Inflammatory macrophage (primary cell): ENCODE data around the gene ZNF567.
A peak's percentile ranks its signal among the peaks of the same experiment; 100 is the strongest.
"Not testable (repeated sequence)": the region's sequence is repeated elsewhere in the genome, so short reads cannot be mapped to it uniquely, and the experiment has no call there.

Experiments used
- DNase-seq, 2 donors: peaks; one replicate each; pipeline ENCODE4 v3.0.0-alpha.2; 2020 to 2022
- total RNA-seq, 18 experiments: gene quantifications; one replicate each; lab custom pipeline; 2026; ENCODE audit warnings: mixed read lengths in 6 of 18, inconsistent platforms in 2 of 18; lab: John Stamatoyannopoulos, UW

The ZNF567 gene
- total RNA-seq: 1.3 to 11.8 (median 6.2) reads per million in 18 experiments

DNA sequence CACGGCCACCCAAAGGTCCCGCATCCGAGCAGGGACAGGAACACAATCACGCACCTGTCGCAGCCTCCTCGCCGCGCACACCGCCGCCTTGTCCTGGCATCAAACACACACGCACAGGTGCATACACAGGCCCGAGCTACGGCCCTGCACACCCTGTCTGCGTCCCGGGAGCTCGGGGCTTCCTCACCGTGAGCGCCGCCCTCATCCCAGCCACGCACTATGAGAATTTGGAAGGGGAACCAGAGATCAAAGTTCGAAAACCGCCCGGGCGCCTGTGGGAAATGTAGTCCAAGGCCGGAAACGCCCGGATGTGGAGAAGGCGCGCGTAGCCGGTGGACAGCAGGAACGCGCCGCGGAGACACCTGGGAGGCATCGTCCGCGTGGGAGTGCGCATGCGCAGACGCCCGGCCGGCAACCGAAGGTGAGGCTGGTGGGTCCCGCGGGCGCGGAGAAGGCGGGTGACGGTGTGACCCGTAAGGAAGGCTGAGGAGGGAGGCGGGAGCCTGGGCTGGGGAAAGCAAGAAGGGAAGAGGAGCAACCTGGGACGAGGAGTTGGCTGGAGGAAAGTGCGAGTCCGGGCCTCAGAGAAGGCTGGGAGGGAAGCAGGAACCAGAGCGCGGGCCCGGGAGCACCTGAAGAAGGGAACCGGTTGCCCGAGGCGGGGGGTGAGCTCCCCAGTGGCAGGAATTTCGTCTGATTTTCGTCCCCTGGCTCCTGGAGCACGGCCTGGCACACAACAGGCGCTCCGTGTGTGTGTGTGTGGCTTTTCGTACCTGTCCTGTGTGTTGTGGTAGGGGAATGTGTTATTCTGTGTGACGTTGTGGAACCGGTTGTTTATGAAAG is at the start of gene ZNF567:
Gene ZNF567 (plus strand): TSS at position 399 of the 843 bp plus-strand sequence. CDS start 7,256 bp downstream, outside the sequence.
- peak; percentile 97 to 98 for DNase-seq

DNA sequence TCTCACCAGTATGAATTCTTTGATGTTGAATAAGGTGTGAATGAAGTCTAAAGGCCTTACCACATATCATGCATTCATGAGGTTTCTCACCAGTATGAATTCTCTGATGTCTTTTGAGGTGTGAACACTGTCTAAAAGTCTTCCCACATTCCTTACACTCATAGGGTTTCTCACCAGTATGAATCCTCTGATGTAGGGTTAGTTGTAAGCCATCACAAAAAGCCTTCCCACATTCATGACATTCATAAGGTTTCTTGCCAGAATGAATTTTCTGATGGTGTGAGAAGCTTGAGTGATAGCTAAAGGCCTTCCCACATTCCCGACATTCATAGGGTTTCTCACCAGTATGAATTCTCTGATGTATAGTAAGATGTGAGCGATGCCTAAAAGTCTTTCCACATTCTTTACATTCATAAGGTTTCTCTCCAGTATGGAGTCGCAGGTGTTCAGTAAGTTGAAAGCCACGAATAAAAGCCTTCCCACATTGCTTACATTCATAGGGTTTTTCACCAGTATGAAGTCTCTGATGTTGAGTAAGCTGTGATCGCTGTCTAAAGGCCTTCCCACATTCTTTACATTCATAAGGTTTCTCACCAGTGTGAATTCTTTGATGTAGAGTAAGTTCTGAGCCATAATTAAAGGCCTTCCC is 48.4 kb upstream of the ZNF567 start:
- DNase-seq: no peak

DNA sequence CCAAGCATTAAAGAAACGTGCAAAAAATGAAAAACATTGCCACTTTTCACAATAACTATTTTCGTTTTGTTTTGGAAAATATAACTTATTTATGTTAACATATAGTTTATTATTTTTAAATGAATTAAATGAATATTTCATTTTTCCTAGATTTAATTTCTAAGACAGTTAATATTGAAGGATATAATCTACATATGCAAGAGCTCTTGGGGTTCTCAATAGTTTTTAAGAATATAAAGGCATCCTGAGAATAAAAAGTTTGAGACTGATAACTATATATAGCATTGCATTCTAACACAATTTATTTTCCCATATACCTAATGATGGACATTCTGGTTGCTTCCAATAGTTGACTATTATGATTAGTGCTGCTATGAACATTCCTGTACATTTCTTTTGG is 40.7 kb upstream of the ZNF567 start:
- no peak for DNase-seq

DNA sequence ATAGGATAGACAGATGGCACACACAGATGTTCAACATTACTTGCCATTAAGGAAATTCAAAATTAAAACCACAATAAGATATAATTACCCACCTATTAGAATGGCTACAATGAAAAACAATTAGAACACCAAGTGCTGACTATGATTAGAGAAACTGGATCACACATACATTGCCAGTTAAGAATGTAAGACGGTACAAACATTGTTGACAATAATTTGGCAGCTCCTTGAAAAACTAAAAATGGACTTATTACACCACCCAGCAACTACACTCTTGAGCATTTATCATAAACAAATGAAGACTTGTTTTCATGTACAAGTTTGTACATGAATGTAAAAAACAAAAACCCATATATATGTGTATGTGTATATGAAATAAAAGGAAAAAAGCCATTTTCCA is 34.5 kb upstream of the ZNF567 start:
- DNase-seq: no peak

DNA sequence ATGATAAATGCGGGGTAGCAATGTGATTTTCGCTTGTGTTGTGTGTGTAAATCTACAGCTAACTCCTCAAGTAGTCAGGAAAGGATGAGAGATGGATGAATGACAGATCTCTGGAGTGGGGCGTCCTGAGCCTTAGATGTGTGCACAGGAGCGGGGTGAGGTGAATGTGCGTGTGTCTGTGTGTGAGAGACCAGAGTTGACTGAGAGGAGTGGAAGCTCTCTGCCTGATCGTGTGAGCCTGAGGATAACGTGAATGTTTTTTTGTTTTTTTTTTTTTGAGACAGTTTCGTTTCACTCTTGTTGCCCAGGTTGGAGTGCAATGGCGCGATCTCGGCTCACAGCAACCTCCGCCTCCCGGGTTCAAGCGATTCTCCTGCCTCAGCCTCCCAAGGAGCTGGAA is 21.6 kb upstream of the ZNF567 start:
- DNase-seq: no peak

DNA sequence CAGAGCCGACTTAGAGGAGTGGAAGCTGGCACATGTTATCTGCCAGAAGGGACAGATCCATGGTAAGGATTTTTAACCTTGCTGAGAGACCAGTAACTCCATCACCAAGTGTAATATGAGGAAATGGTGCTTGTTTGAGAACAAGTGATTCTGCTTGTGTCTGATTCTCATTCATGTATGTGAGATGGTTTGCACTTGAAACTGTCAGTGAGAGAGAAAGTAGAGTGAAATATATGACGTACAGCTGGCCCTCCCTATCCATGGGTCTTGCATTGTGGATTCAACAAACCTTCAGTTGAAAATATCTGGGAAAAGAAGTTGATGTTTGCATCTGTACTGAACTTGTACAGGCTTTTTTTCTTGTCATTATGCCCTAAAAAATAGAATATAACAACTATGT is 18.8 kb upstream of the ZNF567 start:
- no peak for DNase-seq

DNA sequence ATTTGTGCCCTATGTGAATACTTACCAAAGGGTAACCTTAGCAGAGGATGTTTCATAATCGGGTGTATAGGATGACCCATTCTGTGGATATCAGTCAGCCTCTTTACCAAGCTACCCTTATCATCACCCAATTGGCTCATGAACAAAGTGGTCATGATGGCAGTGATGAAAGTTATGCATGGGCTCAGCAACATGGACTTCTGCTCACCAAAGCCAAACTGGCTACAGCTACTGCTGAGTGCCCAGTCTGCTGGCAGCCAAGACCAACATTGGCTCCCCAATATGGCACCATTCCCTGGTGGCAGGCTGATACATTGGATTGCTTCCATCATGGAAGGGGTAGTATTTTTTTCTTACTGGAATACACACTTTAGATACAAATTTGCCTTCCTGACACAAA is 15.0 kb upstream of the ZNF567 start:
- DNase-seq: no peak

DNA sequence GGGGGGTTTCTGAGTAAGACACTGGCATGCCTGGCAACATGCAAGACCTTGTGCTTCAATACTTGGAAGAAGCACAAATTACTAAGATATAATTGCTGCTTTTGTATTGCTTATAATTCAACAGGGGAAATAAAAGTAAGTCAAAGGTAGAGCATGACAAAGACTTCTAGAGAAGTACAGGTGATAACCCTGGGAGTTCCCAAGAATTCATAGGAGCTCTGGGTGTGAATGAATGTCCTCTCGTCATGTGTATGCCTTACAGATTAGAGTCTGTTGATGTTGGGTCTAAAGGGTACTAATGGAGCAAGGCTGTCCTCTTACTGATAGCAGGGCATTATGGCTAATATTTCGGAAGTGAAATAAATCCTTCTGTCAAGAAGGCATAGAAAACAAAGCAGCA is 13.2 kb upstream of the ZNF567 start:
- DNase-seq: no peak

DNA sequence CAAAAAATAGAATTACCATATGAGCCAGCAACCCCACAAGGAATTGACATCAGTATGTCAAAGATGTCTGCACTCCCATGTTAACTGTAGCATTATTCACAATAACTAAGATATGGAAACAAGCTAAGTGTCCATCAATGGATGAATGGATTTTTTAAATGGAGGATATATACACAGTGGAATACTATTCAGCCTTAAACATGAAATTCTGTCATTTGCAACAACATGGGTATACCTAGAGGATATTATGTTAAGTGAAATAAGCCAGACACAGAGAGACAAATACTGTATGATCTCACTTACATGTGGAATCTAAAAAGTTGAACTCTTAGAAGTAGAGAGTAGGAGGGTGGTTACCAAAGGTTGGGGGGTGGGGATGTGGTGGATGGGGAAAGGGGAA is 8.0 kb upstream of the ZNF567 start:
- DNase-seq: no peak

DNA sequence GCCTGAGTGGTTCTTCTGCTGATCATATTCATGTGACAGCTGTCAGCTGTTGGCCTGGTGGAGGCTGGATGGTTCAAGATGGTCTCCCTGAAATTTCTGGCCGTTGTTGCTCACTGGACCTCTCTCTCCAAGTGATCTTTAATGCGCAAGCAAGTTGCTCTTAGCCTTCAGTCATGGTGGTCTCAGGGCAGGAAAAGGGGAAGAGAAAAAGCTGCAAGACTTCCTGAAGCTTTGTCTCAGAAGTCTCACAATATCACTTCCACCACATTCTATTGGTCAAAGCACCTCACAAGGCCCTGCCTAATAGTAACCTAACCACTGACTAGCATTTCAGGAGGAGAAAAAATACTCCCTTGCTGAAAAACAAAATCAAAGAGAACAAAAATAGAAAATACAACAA is 1.6 kb upstream of the ZNF567 start:
- DNase-seq: no peak

DNA sequence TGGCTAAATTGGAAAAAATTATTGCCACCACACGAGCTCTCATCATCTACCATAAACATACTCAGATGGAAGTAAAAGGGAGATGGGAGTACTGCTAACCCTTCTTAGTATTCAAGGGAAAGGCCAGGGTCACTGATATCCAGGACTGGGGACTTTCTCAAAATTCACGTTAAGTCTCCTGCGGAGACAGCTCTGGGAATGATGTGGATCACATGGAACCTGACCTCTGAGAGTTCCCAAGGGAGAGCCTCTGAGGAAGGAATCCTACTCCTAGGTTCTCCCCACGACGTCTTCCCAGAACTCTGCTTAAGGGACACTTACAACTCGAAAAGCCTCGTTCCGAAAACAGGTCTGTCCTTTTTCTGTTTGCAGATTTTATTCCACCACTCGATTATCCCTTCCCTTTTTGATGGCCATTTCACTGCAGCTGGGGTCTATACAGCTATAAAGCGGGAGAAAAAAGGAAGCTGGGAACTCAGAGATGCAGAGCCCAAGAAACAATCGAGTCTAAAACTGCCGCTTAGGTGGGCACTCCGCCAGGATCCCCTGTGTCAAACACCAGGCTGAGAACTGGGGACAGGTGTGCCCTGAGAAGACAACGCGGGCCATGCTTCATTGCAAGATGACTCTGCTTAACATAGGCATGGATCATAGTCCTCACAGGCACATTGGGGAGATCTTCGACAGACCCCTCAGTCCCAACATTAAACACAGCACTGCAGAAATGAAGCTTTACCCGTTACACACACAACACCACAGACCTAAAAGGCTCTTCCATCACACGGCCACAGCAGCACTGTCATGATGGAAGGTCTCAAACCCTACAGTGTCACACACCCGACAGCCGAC is 823 bp upstream of the ZNF567 start:
- DNase-seq: peak in 1 of 2 donors; percentile 1

DNA sequence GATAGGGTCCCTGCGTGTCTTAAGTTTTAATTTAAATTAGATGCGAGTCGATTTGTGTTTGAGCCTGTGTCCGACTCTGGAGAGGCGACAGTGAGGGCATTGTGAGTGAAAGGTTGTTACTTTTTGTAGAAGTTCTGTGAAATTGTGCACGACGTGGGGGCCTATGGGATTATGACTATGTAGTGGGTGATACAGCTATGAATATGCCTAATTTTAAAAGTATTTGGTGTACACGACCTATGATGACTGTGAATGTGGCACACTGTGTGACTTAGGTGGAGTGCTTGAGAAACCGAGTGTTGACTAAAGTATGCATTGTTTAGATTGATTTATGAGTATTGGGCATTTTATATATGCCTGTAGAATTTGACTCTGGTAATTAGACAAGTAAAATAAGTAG is 646 bp downstream of the ZNF567 start:
- DNase-seq: no peak

DNA sequence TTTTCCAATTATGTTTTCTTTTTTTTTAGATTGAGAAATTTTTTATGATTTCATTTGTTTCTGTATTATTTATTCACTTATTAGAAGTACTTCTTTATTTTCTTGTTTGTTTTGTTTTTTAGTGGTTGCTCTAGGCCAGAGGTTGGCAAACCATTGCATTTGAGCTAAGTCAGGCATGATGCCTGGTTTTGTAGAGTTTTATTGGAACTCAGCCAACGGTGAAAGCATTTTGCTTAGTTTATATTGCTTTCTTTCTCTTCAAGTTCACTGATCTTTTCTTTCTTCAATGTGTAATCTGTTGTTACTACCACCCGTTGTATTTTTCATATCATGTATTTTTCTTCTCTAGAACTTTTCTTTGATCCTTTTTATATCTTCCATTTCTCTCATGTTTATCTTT is 19.7 kb downstream of the ZNF567 start:
- DNase-seq: no peak

DNA sequence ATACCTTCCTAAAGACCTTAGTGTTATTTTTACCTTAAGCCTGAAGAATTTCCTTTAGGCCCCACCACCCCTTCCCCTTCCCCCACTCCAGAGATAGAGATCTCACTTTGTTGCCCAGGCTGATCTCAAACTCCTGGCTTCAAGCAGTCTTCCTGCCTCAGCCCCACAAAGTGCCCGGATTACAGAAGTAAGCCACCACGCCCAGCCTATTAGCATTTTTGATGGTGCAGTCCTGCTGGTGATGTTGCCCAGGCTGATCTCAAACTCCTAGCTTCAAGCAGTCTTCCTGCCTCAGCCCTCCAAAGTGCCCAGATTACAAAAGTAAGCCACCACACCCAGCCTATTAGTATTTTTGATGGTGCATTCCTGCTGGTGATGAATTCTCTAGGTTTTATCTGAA is 22.0 kb downstream of the ZNF567 start:
- DNase-seq: no peak

DNA sequence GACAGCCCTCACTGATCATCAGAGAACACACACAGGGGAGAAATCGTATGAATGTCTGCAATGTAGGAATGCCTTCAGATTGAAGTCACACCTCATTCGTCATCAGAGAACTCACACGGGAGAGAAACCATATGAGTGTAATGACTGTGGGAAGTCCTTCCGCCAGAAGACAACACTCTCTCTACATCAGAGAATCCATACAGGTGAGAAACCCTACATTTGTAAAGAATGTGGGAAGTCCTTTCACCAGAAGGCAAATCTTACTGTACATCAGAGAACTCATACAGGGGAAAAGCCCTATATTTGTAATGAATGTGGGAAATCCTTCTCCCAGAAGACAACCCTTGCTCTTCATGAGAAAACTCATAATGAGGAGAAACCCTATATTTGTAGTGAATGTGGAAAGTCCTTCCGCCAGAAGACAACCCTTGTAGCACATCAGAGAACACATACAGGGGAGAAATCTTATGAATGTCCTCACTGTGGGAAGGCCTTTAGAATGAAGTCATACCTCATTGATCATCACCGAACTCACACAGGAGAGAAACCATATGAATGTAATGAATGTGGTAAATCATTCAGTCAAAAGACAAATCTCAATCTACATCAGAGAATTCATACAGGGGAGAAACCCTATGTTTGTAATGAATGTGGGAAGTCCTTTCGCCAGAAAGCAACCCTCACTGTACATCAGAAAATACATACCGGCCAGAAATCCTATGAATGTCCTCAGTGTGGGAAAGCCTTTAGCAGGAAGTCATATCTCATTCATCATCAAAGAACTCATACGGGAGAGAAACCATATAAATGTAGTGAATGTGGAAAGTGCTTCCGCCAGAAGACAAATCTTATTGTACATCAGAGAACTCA is 32.5 kb downstream of the ZNF567 start:
- no peak for DNase-seq

DNA sequence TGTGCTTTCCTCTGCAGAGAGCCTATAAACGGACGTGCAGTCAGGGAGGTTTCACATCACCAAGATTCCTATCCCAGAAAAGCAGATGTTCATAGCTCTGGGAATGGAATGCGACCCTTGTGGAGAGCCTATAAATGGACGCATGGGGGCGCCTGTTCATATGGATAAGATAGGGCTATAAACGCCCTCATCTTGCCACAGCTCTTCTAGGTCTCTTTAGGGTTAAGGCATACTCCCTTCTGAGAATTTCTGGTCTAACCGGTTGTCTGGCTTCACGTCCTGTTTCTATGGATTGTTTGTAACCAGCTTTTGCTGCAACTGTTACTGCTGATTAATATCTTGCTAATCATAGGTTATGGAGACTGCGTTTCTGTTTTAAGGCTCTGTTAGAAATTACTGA is 48.8 kb downstream of the ZNF567 start:
- not testable (repeated sequence) for DNase-seq

DNA sequence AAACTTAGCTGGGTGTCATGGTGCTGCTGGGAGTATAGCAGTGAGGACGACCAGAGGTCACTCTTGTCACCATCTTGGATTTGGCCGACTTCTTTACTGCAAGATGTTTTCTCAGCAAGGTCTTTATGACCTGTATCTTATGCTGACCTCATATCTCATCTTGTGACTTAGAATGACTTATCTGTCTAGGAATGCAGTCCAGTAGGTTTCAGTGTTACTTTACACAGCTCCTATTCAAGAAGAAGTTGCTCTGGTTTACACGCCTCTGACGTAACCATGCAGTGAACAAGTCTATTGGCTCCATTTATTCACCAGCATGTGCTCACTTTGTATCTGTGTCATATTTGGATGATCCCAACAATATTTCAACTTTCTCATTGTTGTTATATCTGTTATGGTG is 58.5 kb downstream of the ZNF567 start:
- DNase-seq: no peak

DNA sequence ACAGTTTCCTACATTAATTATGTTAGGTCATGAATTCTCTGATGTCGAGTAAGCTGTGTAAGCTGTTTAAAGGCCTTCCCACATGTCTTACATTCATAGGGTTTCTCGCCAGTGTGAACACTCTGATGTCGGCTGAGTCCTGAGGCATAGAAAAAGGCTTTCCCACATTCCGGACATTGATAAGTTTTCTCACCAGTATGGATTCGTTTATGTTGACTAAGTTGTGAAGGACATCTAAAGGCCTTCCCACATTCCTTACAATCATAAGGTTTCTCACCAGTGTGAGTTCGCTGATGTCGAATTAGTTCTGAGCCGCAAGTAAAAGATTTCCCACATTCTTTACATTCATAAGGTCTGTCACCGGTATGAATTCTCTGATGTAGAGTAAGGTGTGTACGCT is 60.3 kb downstream of the ZNF567 start:
- no peak for DNase-seq

DNA sequence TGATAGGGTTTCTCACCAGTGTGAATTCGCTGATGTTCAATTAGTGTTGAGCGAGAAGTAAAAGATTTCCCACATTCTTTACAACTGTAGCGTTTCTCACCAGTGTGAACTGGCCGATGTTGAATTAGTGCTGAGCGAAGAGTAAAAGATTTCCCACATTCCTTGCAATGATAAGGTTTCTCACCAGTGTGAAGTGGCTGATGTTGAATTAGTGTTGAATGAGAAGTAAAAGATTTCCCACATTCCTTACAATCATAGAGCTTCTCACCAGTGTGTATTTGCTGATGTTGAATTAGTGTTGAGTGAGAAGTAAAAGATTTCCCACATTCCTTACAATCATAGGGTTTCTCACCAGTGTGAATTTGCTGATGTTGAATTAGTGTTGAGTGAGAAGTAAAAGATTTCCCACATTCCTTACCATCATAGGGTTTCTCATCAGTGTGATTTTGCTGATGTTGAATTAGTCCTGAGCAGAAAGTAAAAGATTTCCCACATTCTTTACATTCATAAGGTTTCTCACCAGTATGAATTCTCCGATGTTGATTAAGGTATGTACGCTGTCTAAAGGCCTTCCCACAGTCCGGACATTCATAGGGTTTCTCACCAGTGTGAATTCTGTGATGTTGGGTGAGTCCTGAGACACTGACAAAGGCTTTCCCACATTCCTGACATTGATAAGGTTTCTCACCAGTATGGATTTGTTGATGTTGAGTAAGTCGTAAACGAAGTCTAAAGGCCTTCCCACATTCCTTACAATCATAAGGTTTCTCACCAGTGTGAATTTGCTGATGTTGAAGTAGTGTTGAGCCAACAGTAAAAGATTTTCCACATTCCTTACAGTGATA is 61.2 kb downstream of the ZNF567 start:
- no peak for DNase-seq

DNA sequence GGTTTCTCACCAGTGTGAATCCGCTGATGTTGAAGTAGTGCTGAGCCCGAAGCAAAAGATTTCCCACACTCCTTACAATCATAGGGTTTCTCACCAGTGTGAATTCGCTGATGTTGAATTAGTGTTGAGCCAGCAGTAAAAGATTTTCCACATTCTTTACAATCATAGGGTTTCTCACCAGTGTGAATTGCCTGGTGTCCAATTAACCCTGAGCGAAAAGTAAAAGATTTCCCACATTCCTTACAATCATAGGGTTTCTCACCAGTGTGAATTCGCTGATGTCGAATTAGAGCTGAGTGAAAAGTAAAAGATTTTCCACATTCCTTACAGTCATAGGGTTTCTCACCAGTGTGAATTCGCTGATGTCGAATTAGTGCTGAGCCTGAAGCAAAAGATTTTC is 62.2 kb downstream of the ZNF567 start:
- not testable (repeated sequence) for DNase-seq

DNA sequence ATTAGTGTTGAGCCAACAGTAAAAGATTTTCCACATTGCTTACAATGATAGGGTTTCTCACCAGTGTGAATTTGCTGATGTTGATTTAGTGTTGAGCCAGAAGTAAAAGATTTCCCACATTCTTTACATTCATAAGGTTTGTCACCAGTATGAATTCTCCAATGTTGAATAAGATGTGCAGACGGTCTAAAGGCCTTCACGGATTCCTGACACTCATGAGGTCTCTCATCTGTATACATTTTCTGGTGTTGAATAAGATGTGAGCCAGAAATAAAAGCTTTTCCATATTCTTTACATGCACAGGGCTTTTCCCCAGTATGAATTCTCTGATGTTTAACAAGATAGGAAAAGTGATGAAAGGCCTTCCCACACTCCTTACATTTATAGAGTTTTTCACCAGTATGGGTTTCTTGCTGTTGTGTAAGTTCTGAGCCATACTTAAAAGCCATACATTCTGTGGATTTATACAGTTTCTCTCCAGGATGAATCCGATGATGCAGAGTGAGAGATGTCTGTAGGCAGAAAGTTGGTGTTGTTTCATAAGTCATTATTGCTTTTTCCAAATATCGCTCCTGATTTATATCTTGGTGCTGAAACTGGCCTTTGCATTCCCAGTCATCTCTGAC is 62.8 kb downstream of the ZNF567 start:
- no peak for DNase-seq
